B cell (primary cell): ENCODE results near the gene SMAD1.

ENCODE experiments used
- EZH2 ChIP-seq: IDR thresholded peaks from 2 replicates; pipeline ENCODE4 v1.6.1; 2012; ENCODE audit warnings: borderline replicate concordance, low read depth, mild to moderate bottlenecking, moderate library complexity, low read length; ENCODE audit not compliant: insufficient read depth, poor library complexity, severe bottlenecking
- TF ChIP-seq, protein P1 (sequence below): fragments of 200-600 bp; IDR thresholded peaks from one replicate; pipeline ENCODE4 v1.8.0; 2022; ENCODE audit warnings: antibody characterized with exemption, mild to moderate bottlenecking

DNA sequence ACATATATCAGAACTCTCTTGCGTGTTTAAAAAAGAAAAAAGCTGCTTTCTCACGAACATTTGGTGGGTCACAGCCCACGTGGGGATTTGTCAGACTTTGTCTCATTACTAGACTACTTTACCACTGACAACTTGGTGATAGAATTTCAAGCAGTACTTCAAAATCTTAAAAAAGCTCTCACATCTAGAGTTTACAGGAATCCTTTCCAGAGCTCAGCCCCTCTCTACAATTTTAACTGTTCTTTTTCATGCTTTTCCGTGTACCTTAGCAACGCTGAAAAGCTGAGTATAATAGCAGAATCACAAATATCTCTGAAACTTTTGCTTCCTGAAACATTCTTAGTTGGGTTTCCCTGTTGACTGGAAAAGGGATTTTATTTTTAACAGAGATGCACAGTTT lies 50.2 kb downstream of the SMAD1 start:
- TF ChIP-seq, protein P1, sequence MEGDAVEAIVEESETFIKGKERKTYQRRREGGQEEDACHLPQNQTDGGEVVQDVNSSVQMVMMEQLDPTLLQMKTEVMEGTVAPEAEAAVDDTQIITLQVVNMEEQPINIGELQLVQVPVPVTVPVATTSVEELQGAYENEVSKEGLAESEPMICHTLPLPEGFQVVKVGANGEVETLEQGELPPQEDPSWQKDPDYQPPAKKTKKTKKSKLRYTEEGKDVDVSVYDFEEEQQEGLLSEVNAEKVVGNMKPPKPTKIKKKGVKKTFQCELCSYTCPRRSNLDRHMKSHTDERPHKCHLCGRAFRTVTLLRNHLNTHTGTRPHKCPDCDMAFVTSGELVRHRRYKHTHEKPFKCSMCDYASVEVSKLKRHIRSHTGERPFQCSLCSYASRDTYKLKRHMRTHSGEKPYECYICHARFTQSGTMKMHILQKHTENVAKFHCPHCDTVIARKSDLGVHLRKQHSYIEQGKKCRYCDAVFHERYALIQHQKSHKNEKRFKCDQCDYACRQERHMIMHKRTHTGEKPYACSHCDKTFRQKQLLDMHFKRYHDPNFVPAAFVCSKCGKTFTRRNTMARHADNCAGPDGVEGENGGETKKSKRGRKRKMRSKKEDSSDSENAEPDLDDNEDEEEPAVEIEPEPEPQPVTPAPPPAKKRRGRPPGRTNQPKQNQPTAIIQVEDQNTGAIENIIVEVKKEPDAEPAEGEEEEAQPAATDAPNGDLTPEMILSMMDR = no peak
- no peak for TF ChIP-seq EZH2
